M059J (cell line): ENCODE measurements around the gene WFDC8. TPM values are rescaled to one million over a fixed set of nuclear protein-coding genes. Genes with fewer than 3 reads are reported as not detected.
A peak's percentile ranks its signal among the peaks of the same experiment; 100 is the strongest.

Experiments used
- DNase-seq: peaks from one replicate; pipeline ENCODE4 v3.0.0-alpha.2; 2012; ENCODE audit warnings: low read depth
- total RNA-seq: library from RNA; depleted of rRNA; stranded (reverse); fragments of >200 nt; shearing (Covaris generic); gene quantifications from 2 replicates; pipeline ENCODE4 v1.2.3, GENCODE V29; 2014

Gene WFDC8
- total RNA-seq, 1 experiment from 2014 or later: not detected

DNA sequence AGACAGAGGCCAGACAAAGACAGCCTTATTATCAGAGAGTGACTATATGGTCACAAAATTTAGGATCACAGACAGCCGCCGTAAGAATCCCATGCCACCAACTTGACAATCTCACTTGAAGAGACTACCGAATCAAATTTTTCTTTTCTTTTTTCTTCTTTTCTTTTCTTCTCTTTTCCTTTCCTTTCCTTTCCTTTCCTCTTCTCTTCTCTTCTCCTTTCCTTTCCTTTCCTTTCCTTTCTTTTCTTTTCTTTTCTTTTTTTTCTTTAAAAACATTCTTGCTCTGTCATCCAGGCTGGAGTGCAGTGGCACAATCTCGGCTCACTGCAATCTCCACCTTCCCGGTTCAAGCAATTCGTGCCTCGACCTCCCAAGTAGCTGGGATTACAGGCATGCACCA lies 30.7 kb downstream of the WFDC8 start:
- DNase-seq: no peak

DNA sequence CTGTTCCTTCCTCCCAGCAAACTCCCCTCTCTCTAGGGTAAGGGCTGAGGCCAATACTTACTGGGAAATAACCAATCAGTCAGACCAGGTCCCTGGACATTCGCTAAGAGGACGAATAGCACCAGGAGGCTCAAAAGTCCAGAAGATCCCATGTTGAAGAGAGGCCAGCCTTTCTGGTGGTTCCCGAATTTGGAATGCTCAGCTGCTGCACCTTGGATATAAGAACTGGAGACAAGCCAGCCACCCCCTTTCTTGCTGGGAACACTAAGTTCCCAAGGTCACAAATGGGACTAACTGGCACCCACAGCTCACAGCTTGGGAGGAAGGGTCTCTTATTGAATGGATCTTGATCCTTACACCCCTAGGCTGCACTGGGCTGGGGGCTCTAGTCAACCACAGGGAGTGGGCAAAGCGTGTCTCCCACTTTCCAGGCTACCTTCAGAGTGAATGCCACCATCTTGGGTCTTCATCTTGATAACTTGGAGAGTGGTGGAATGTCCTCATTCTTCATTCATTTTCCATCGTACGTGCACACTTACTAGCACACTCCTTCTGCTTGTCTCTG lies 31.8 kb downstream of the WFDC8 start, which contains the start of gene EPPIN:
TSS of gene EPPIN (minus strand) at position 196 of the 565 bp plus-strand sequence. CDS start at position 152, 44 bp downstream.
- DNase-seq: no peak

DNA sequence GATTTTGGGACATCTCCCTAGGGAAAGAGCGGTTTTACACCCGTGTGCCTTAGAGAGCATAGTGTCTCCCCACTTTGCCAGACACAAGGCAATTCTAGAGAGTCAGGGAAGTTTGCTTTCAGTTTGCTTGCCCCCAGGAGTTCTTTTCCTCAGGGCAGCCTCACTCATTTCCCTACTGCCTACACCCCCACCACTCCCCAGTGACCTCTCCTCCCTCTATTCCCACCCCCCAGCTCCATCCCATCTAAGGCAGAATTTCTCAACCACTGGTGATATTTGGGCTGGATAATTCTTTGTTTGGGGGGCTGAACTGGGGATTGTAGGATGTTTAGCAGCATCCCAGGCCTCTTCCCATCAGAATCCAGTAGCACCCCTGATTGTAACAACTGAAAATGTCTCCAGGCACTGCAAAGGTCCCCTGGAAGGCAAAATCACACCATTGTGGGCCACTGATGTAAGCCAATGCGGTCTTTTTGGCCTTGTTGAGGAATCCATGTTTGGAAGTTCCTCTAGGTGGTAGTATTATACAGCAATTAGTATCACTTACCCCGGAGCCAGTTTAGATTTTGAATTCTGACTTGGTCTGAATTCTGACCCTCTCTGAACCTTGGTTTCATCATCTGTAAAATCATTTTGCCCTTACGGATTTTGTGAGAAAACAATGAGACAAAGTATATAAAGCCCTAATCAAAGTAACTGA lies 33.2 kb downstream of the WFDC8 start:
- DNase-seq: peak; percentile 34

DNA sequence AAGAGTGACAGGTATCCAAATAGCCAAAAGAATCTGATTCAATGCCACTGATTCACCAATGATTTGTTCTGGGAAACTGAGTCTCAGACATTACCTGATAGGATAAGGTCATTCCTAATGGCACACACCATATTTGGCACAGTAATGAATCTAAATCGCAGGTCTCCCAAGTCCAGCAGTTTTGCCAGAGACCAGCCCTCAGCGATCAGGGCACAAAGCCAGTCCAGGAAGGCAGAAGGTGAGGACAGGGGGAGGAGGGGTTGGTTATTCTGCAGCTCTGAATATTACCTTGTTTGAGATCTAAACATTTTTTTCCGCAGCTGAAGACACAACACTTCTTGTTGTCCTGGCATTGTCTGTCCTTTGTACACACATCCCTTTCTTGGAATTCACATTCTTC lies 33.7 kb downstream of the WFDC8 start:
- DNase-seq: no peak

DNA sequence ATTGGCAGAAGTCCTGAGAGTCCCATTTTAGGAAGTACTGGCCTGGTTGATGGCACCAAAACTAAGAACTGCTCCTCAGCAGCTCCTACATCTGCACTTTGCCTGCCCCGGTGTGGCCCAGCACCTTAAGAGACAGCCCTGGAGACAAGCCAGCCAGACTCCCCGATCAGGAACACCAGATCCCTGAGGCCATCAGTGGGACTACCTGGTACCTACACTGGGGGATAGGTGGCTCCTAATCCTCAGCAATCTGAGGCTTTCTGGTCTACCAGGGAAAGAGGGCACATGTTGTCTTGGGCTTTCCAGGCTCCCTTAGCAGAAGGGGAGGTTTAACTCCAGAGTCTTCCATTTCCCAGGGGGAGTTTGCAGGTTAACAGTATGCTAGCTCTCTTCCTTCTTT lies 39.7 kb downstream of the WFDC8 start, which contains the start of gene WFDC6:
TSS of gene WFDC6 (minus strand) at position 101 of the 400 bp plus-strand sequence. CDS start at position 26, 75 bp downstream.
- no peak for DNase-seq

DNA sequence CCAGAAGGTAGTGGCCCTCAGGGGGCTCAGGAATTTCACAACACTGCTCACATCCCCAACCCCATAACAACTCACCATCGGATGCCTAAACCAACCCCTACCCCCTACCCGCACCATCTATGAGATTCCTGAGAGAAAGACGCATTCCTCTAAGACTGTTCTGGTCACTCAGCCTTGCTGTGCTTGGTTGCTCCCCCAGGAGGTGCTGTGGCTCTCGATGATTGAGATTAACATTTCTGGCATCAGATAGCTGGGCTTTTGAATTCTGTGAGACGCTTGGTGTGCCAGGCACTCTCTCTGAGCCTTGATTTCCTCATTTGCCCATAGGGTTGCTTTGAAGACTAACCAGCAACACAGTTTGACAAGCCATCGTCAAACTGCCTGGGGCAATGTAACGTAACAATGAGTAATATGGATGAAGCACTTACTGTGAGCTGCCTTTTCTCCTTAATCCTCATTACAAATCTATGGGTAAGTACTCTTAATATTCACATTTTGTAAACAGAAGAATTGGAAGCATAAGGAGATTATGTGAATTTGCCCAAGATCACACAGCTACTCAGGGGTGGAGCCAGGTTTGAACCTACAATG lies 40.8 kb downstream of the WFDC8 start:
- peak; percentile 81 for DNase-seq

DNA sequence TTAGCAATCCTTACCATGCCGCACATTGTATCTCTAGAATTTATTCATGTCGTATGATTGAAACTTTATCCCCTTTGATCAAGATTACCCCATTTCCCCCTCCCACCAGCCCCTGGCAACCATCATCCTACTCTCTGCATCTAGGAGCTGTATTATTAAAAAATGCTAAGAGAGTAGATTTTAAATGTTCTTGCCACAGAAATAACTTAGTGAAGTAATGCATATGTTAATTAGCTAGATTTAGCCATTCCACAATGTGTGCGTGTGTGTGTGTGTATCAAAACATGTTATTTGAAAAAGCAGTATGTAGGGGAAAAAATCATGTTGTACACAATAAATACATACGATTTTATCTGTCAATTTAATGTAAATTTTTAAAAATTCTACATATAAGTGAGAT lies 51.8 kb downstream of the WFDC8 start:
- no peak for DNase-seq

DNA sequence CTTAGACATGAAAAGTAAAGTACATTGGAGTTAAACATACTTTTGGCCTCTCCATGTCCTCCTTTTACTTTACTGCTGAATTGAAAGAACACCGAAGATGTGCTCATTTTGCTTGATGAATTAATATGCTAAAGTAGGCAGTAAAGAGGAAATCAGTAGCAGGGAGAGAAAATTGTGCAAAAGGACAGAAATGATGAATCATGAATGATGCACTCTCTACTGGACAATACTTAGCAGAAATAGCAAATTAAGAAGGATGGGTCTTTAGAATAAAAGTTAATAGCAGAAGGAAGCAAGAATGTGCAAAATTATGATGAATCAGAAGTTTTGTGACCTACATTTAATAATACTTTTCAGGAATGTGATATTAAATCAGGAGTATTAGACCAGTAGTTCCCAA lies 55.3 kb downstream of the WFDC8 start:
- no peak for DNase-seq

DNA sequence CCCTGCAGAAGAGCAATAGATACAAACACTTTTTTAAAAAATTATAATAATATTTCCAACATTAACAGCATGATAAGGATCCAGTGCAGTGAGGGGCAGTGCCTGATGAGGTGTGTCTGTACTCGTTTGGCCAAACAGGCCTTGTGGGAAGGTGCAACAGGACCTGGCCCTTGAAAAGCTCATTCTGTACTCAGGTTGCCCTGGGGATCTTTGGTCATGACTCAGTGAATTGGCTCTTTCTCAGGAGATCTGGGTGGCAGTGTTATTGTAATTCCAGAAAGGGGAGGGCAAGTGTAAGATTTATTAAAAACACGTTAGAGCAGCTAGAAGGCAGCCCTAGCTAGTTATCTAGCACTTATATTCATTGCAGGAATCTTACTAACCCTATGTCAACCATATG lies 60.8 kb downstream of the WFDC8 start:
- peak; percentile 75 for DNase-seq

DNA sequence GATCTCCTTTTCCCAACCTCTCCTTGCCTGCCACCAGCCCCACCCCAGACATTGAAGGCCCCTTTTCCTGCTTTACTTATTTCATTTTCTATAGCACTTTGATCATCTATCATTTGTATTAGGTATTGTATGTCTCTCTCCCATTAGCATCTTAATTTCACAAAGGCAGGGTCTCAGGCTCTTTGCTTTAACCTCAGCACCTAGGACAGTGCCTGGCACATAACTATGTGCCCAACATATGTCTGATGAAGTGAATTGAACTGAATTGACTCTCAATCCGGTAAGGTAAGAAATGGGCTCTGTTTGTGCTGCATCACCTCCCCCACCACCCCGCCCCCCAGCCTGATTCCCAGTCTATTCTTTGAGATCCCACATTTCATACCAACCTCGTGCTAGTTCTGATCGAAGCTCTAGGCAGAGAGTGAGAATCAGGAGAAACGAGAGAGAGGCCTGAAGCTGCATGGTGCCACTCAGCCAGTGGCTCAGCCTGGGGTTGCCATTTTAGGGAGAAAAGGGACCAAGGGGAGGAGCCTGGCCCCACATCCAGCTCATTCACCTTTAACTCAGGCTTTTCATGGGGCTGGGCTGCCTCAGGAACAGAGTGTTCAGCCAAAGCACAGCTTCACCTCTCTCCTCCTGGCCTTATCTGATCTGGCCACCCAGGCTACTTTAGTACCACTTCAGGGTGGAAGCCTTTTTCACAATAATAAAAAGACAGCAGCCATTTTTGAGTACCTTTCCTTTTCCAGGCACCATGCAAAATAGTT lies 63.8 kb downstream of the WFDC8 start, which contains the start of gene SPINT3:
TSS of gene SPINT3 (minus strand) at position 476 of the 767 bp plus-strand sequence. CDS start at position 462, 14 bp downstream.
- DNase-seq: no peak

DNA sequence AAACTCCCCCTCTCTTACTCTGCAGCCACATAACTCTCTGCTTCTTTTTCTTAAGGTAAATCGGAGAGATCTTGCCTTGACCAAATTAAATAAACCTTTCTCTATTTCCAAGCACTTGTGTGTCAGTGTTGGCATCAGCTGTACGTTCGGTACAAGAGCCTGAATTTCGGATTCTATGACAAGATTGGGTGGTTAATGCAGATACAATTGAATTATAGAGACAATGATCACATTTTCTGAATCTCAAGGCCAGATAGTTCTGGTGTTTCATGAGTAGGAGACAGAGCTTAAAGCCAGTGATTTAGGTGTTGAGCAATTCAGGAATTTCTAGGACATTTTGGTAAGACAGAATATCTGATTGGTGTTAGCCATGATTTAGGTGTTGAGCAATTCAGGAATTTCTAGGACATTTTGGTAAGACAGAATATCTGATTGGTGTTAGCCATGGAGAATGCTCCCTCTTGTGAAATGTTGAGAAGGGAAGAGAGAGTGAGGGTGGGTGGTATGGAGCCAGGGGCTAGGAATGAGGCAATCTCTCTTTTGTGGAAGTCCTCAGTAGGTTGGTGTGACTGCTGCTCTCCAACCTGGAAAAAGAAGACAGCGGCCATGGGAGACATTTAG lies 68.7 kb downstream of the WFDC8 start:
- no peak for DNase-seq

DNA sequence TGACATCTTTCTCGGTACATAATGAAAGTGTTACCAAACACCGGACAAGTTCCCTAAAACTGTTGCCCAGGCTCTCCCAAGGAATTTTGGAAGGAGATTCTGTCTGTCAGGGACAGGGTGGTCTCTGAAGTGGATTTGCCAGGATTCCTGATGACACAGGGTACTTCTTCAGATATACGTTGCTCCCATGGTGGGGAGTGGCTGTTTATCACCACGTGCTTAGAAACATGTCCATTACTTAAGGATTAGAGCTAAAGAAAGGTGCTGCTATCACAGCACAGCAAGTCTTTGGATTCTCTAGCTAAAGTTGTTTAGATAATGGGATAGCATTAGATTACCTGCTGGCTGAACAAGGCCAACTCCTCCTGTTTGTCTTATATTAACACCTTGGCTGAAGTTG lies 70.0 kb downstream of the WFDC8 start:
- no peak for DNase-seq

DNA sequence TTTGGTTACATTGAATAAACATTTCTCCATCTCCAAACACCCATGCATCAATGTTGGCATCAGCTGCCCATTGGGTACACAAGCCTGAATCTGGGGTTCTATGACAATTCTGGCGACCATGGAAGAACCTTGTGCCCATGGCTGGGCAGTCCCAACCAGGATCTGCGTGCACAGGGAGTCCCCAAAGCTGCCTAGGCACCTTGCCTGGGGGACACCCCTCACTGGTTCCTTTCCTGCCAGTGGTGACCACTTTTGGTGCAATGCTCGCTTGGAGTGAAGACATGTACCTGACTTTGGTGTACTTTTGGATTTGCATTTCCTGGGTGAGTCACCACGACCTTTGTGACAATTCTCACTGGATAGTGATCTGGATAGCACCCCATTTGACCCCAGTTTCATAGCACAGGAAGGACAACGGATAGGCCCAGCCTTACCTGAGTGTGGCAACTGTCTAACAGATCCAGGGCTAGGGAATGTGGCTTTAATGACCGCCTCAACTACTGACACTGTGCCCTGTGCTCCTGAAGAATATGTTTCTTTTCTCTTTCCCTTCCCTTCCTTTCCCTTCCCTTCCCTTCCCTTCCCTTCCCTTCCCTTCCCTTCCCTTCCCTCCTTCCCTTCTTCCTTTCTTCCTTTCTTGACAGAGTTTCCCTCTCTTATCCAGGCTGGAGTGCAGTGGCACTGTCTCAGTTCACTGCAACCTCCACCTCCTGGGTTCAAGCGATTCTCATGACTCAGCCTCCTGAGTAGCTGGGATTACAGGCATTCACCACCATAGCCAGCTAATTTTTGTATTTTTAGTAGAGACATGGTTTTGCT lies 70.8 kb downstream of the WFDC8 start:
- DNase-seq: peak; percentile 44

DNA sequence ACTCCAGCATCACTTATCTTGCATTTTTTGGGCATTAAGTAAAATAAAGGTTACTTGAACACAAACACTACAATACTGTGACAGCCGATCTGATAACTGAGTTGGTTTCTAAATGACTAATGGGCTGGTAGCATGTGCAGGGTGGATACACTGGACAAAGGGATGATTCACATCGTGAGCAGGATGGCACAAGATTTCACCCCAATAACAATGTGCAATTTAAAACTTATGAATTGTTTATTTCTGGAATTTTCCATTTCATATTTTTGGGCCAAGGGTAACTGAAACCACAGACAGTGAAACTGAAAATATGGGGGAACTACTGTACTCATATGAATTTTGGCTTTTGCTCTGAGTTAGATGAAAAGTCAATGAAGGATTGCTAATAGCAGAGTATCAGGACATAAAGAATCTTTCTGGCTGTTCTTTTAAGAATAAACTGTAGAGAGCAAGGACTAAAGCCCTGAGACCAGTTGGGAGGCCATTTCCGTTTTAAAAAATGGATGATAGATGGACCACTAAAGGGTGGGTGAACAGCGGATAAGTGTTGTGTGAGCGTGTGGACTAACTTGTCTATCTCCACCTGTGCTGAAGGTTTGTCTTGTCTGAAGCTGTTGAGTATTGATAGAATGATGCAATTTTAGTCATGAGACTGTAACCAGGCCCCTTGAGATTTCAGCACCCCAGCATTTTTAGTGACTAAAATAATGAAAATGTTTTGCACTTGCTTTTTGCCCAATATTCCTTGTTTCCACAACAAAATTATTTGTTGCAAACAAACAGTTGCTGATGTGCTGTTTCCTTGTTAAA lies 71.9 kb downstream of the WFDC8 start:
- peak; percentile 69 for DNase-seq

DNA sequence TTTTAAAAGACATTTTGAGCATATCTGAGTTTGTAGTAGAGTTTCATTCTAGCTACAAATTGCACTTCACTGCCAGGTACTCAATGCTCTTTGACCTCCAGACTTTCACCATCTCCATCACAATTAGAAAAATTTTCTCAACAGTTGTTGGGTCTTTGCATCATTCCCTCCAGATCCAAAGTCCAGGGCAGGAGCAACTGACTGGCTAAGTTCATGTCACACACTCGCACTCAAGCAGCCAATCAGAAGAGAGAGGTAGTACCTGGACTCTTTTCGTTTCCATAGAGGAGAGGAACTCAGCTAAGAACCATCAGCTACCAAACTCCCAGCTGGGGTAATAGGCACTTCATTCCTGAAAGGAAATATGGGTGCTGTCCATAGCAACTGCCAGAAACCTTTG lies 72.7 kb downstream of the WFDC8 start:
- no peak for DNase-seq

DNA sequence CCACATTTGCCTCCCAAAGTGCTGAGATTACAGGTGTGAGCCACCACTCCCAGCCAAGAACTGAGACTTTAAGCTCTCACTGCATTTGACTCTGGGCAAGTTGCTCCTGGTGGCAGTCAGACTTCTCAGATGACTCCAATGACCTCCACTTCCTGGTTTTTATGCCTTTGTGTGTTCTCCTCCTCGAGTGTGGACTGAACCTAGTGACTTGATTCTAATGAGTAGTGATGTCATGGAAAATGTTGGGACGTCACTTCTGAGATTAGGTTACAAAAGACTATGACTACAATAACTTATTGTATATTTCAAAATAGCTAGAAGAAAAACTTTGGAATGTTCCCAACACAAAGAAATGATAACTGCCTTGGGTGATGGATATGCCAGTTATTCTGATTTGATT lies 75.7 kb downstream of the WFDC8 start:
- DNase-seq: no peak

DNA sequence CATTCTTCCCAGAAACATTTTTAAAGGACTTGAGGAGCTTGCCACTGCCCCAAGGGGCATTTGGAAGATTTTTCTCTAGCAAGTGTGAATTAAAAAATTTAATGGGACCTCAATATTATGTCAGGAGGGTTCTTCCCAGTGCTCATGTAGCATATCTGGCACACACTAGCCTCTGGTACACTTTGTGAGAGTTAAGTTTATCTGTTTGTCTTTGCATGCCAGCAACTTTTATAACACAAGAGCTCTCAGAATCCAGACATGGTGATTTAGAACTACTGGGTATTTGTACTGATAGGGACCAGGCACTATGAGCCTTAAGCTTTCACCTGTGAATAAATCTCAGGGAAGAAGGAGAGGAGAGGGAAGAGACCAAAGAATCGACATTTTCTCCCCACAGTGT lies 76.5 kb downstream of the WFDC8 start:
- DNase-seq: no peak
